Activated CD8-positive, alpha-beta memory T cell treated with anti-CD3 and anti-CD28 coated beads, Interleukin-2, amount 50 U/mL, for 1 hour (primary cell): ENCODE measurements around the gene TFAP2C.
"Not testable (repeated sequence)": the region's sequence is repeated elsewhere in the genome, so short reads cannot be mapped to it uniquely, and the experiment has no call there.

ENCODE experiments used
- DNase-seq: peaks from one replicate; pipeline ENCODE4 v3.0.0-alpha.2; 2020; ENCODE audit errors: extremely low read depth

TFAP2C gene

GRCh38 chr20:56616716-56617115 is 12.4 kb upstream of the TFAP2C start:
- no peak for DNase-seq

DNA sequence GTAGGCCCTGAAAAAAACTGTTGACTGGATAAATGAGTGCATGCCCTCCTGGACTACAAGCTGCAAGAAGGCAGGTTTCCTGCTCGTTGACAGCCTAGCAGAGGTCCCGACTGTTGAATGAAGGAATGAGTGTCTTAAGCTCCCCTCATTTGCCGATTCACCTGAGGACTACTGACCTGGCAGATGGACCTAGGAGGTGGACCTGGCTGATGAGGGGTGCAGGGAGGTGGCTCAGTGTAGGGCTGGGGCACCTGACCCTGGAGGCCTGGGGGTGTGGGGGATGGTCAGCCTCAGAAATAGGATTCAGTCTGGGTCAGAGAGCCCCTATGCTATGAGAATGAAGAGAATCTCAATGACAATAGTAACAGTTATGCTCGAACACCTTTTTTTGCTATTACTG is 11.6 kb upstream of the TFAP2C start:
- no peak for DNase-seq

GRCh38 chr20:56621730-56622129 is 7.4 kb upstream of the TFAP2C start:
- DNase-seq, result no peak

GRCh38 chr20:56623930-56624329 is 5.2 kb upstream of the TFAP2C start:
- DNase-seq, result not testable (repeated sequence)

DNA sequence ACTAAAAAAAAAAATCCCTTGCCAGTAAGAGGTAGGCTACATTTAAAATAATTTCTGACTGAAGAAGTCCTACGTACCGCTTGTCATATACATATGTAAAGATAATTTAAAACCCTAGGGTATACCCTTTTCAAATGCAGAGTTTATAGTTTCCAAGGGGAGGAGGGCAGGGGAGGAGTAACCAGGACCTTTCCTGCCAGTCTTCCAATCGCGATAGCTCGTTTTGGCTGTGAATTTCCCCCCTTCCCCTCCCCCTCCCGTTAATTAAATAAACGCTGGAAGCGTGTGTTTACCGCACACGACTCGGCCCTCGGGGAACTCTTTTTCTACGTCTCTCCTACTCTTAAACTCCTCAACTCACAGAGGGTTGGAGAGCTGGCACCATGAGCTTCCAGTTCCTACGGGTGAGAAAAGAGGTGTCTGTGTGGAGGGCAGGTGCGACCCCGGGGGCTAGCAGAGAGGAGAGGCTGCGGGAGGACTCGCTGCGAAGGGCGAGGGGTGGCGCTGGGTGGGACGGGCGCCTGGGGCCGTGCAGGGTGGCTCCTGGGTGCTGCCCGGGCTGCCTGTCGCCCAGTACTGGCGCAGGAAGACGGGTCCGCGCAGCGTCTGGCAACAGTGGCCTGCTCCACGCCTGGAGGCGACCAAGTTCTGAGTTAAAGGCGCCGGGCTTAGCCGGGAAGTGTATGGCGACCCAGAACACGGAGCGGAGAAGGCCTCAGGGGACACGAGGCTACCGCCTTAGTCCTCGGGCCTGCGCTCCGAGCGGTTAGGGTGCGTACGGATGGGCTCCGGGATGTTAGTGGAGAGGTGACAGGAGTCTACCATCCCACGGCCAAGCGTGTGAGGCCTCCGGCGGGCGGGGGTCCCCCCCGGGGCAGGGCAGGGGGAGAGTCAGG is 4.1 kb upstream of the TFAP2C start:
- DNase-seq, result no peak

- no peak for DNase-seq
Observed at GRCh38 chr20:56625837-56626236, 3.3 kb upstream of the TFAP2C start.

DNA sequence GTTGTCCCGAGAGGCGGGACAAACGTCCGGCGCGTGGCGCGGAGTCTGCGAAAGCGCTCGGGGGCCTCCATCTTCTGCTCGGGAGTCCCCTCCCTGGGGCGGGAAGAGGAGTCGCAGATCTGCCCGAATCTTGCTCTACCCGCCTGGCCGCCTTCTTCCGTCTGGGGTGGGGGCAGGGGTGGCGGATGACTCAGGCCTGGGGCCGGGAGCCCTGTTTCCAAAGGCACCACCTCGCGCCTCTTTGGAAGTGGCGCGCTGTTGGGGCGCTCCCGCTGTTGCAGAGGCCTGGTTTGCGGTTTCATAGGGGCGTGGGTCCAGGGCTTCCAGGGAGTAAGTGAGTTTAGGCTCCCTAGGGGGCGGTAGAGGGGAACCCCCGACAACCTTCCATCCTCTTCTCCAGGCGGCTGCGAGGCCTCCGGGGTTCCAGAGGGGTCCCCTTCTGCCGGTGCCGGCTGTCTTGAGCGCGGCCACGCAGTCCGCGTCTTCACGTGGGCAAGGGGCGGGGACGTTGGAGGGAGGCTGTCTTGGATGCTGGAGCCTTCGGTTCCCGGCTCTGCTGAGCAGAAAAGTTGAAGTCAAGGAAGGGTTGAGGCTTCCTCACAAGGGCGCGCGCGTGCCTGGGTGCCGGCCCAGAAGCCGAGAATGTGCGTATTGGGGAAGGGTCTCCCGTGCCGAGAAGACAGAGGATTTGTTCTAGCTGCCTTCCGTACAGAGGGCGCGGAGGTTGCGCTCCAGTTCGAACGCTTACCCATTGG is 2.6 kb upstream of the TFAP2C start:
- no peak for DNase-seq

GRCh38 chr20:56627122-56628014 is 1.7 kb upstream of the TFAP2C start:
- no peak for DNase-seq

- DNase-seq, result no peak
Observed at GRCh38 chr20:56628015-56628872, 862 bp upstream of the TFAP2C start.

GRCh38 chr20:56629464-56630085 is 469 bp downstream of the TFAP2C start:
- no peak for DNase-seq

GRCh38 chr20:56630086-56630493 is 984 bp downstream of the TFAP2C start:
- no peak for DNase-seq

DNA sequence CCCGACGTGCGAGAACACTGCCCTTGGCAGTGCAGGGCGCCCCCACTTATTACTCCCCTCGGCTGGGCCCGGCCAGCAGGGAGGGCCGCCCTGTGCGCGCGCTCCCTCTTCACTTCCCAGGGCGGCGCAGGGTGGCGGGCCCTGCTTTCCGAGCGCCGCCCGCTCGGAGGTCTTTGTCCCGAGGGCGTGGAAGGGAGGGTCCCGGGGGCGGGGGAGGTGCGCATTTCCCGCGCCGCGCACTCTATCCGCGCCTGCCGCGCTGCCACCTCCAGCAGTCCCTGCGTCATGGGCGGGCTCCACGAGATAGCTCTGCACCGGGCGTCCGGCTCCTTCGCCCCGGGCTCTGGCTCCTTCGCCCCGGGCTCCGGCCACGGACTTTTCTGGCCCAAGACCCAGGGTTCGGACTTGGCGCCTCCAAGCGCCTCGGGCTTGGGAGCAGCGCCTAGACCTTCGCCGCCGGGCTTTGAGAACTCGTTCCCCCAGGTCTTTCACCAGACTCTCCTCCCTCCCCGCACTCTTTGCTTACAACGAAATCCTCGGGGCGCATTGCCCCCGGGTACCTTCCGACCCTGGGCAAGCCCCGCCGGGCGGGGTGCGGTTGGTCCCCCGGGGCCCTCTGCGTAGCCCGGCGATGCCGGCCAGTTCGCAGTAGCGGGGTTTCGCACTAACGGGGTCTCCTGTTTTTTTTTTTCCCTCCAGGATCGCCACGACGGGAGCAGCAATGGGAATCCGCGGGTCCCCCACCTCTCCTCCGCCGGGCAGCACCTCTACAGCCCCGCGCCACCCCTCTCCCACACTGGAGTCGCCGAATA is 1.6 kb downstream of the TFAP2C start:
- no peak for DNase-seq

DNA sequence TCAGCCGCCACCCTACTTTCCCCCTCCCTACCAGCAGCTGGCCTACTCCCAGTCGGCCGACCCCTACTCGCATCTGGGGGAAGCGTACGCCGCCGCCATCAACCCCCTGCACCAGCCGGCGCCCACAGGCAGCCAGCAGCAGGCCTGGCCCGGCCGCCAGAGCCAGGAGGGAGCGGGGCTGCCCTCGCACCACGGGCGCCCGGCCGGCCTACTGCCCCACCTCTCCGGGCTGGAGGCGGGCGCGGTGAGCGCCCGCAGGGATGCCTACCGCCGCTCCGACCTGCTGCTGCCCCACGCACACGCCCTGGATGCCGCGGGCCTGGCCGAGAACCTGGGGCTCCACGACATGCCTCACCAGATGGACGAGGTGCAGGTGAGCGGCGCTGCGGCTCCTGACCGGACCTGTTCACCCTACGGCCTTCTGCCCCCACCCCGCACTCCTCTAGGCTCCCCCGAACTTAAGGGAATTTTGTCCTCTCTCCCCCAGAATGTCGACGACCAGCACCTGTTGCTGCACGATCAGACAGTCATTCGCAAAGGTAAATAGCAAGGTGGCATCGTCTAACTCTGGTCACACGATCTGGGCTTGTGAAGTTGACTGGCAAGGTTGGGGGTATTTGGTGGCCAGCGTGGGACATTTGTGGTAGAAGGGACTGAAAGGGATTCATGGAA is 2.3 kb downstream of the TFAP2C start:
- DNase-seq, result no peak

DNA sequence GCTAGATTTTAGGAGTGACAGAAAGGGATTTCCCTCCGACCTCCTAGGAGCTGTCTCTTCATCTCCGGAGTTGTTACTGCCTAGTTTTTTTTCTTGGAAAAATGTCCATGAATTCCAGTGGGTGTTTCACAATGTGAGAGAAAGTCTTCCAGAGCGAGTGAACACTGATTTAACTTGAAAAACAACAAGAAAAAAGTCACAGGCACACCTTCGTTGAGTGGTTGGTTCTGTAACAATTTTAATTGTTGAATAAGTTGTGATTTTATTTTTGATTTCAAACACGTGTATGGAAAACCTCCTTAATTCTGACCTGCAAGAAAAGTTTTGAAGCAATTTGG is 2.9 kb downstream of the TFAP2C start:
- DNase-seq, result no peak

DNA sequence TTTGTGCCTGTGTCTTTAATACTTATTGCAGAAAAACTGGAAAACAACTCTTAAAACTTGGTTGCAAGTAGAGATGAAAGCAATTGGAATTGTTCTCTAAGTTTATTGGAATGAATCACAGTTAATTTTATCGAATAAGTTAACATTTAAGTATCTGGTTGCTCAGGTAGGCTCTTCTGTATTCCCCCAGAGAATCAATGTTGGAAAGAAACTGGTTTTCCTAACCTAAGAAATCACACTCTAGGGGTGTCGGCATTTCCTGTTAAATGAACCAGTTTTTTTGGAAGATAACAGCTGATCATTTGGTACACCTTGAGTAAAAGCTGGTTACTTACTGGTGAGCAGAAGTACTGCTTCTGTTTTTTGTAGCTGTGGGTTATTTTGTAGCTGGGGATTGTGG is 5.2 kb downstream of the TFAP2C start:
- DNase-seq, result no peak

- DNase-seq, result no peak
Observed at GRCh38 chr20:56634735-56635385, 5.8 kb downstream of the TFAP2C start.

- no peak for DNase-seq
Observed at GRCh38 chr20:56636716-56637115, 7.6 kb downstream of the TFAP2C start.

GRCh38 chr20:56637576-56637975 is 8.5 kb downstream of the TFAP2C start:
- DNase-seq, result no peak

DNA sequence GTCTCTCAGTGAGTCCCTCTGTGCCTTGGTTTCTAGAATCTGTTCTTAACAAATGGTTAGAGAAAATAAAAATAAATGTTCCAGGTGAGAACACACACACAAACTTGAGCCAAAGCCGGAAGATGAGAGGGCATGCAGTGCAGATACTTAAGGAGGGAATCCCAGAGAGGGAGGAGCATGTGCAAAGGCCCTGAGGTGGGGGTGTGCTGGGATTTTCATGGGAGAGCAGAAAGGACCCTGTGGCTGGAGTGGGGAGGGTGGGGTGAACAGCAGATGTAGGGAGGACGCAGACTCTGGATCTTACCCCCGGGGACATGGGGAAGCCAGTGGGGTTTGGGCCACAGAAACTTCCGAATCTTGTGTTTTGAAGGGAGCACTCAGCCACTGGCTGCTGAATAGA is 17.5 kb downstream of the TFAP2C start:
- DNase-seq, result no peak
